IPS-NIHi11 (cell line): ENCODE results near the gene ELMOD2.
A peak's percentile ranks its signal among the peaks of the same experiment; 100 is the strongest.

ENCODE experiments used
- DNase-seq: peaks from one replicate; pipeline ENCODE4 v3.0.0; 2012; ENCODE audit warnings: mixed read lengths, low spot score

The ELMOD2 gene

GRCh38 chr4:140581078-140581477 is 57.1 kb downstream of the ELMOD2 start:
- no peak for DNase-seq

DNA sequence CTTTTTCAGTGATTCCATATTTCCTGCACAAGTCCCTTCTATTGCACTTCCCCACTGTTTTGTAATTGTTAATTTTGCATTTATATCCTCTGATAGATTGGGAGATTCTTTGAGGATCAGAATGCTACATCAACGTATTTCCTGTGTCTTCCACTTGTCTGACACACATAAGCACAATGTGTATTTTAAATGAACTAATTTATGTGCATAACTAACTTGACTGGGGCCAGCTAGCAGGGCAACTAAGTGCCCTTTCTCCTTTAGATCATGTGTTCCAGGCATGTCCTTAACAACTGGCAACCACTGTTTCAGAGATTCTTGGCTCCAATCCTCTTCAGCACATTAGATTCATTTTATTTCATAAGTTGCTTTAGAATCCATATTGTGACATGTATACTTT is 60.5 kb downstream of the ELMOD2 start:
- no peak for DNase-seq

DNA sequence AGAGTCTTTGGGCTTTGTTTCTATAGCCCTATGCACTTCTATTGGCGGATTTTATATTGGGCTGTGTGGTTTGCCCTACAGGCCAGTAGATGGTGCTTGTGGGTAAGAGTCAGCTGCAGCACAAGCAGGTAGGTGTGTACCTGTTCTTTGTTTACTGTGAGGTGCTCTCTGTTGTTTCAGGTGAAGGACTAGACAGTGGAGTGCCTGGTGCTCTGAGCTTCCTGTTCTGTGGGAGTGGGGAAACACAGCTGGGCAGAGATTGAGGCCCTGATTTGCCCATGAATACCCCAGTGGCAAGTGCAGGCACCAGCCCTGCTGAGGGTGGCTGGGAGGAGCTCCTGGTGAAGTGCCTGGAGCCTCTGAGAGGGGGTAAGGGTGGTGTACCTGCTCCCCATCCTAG is 71.1 kb downstream of the ELMOD2 start:
- DNase-seq, result peak; percentile 72

DNA sequence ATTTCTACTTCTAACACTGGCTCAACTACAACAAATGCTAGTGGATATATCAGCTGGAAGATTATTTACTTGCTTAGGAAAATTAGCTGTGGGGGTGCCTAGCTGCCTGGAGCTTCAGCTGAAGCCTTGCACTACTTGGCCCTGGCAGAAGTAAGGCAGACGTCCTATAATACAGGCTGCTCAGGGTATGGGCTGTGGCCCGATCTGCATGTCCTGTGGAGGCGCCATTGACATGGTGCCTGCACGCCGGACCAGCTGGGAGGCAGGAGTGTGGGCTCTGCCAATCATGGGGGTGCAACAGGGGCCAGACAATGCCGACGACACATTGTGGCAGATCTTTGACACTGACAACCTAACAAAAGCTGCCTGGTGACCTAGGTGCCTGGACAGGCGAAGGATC is 76.4 kb downstream of the ELMOD2 start:
- DNase-seq, result no peak

GRCh38 chr4:140602714-140603113 is 78.7 kb downstream of the ELMOD2 start:
- no peak for DNase-seq

DNA sequence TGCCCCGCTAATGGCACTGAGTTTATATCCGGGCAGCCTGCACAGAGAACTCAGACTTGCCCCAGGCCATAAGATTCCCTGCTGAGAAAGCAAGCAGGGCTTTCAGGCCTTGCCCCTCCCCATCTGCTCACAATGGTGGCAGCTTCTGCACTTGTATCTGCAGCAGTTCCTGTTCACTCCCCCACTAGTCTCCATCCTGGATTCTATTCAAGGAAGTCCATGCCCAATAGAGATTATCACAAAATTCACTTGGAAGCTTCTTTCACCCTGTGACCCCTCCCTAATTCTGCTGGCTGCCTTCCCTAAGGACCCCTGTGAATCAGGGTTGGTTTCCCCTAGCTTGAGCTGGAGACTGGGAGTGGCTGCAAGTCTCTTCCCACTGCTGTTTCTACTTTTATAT is 79.3 kb downstream of the ELMOD2 start:
- no peak for DNase-seq
